IPS-15b (cell line): Measurements from ENCODE around the gene CTSZ.
"Not testable (repeated sequence)": the region's sequence is repeated elsewhere in the genome, so short reads cannot be mapped to it uniquely, and the experiment has no call there.

ENCODE experiments used
- H3K27me3 ChIP-seq: one replicate; pipeline ENCODE4 v1.6.1; 2013; ENCODE audit warnings: low read length; ENCODE audit not compliant: control insufficient read depth, insufficient read depth
- H3K36me3 ChIP-seq: one replicate; pipeline ENCODE4 v1.6.1; 2013; ENCODE audit warnings: low read length; ENCODE audit not compliant: control insufficient read depth, insufficient read depth
- H3K4me1 ChIP-seq: one replicate; pipeline ENCODE4 v1.6.1; 2013; ENCODE audit warnings: mild to moderate bottlenecking, low read length; ENCODE audit not compliant: control insufficient read depth, insufficient read depth
- H3K4me3 ChIP-seq: one replicate; pipeline ENCODE4 v1.5.1; 2013; ENCODE audit warnings: low read depth, low read length
- H3K9ac ChIP-seq: one replicate; pipeline ENCODE4 v1.6.1; 2013; ENCODE audit warnings: low read depth, mild to moderate bottlenecking, low read length
- H3K9me3 ChIP-seq: one replicate; pipeline ENCODE4 v1.6.1; 2013; ENCODE audit warnings: mild to moderate bottlenecking, low read length; ENCODE audit not compliant: control insufficient read depth, insufficient read depth

Gene CTSZ

GRCh38 chr20:58965270-58966064, 41.6 kb downstream of the CTSZ start:
- Histone ChIP-seq H3K4me3 (no peak overlapping the region), H3K9me3 (no peaks in the 10 kb centered on the region), H3K27me3 (no peaks in the 10 kb centered on the region), H3K9ac (no peak overlapping the region), H3K4me1 (peaks cover 9% of the 10 kb centered on the region), H3K36me3 (no peaks in the 10 kb centered on the region)

- H3K27me3 ChIP-seq, H3K4me1 ChIP-seq, H3K4me3 ChIP-seq: not testable (repeated sequence)
Observed at GRCh38 chr20:58963922-58964321, 43.1 kb downstream of the CTSZ start.

GRCh38 chr20:58963060-58963584, 43.9 kb downstream of the CTSZ start:
- no peaks in the 10 kb centered on the region for H3K9me3 ChIP-seq
- H3K36me3 ChIP-seq = no peaks in the 10 kb centered on the region
- peaks cover 6% of the 10 kb centered on the region for H3K4me1 ChIP-seq

More at GRCh38 chr20:58963922-58964321, 43.1 kb downstream of the CTSZ start:
- H3K9me3 ChIP-seq, H3K9ac ChIP-seq, H3K36me3 ChIP-seq: not testable (repeated sequence)

GRCh38 chr20:58959652-58960051, 47.4 kb downstream of the CTSZ start:
- Histone ChIP-seq H3K36me3 (no peaks in the 10 kb centered on the region), H3K4me3 (no peak overlapping the region), H3K27me3 (no peaks in the 10 kb centered on the region), H3K9ac (no peak overlapping the region), H3K4me1 (peaks cover 3% of the 10 kb centered on the region), H3K9me3 (no peaks in the 10 kb centered on the region)

More at GRCh38 chr20:58963060-58963584, 43.9 kb downstream of the CTSZ start:
- Histone ChIP-seq H3K4me3 (no peak overlapping the region), H3K27me3 (no peaks in the 10 kb centered on the region), H3K9ac (no peak overlapping the region)

GRCh38 chr20:58956078-58956477, 51.0 kb downstream of the CTSZ start:
- no peaks in the 10 kb centered on the region for H3K27me3 ChIP-seq
- H3K9ac ChIP-seq = no peak overlapping the region
- no peaks in the 10 kb centered on the region for H3K9me3 ChIP-seq
- H3K36me3 ChIP-seq = no peaks in the 10 kb centered on the region
- H3K4me1 ChIP-seq = no peaks in the 10 kb centered on the region
- H3K4me3 ChIP-seq = no peak overlapping the region

GRCh38 chr20:58953050-58953449, 54.0 kb downstream of the CTSZ start:
- no peak overlapping the region for H3K9ac ChIP-seq
- H3K27me3 ChIP-seq = no peaks in the 10 kb centered on the region
- no peaks in the 10 kb centered on the region for H3K9me3 ChIP-seq
- no peak overlapping the region for H3K4me3 ChIP-seq
- H3K4me1 ChIP-seq = no peaks in the 10 kb centered on the region
- no peaks in the 10 kb centered on the region for H3K36me3 ChIP-seq

GRCh38 chr20:58950603-58951002, 56.5 kb downstream of the CTSZ start:
- no peaks in the 10 kb centered on the region for H3K27me3 ChIP-seq

GRCh38 chr20:58947797-58948388, 59.2 kb downstream of the CTSZ start:
- H3K4me1 ChIP-seq, H3K9ac ChIP-seq, H3K36me3 ChIP-seq, H3K4me3 ChIP-seq, H3K9me3 ChIP-seq, H3K27me3 ChIP-seq: not testable (repeated sequence)

More at GRCh38 chr20:58950603-58951002, 56.5 kb downstream of the CTSZ start:
- H3K36me3 ChIP-seq = no peaks in the 10 kb centered on the region
- H3K9me3 ChIP-seq = no peaks in the 10 kb centered on the region
- no peak overlapping the region for H3K9ac ChIP-seq
- no peaks in the 10 kb centered on the region for H3K4me1 ChIP-seq
- H3K4me3 ChIP-seq = no peak overlapping the region

GRCh38 chr20:58945965-58946631, 61.0 kb downstream of the CTSZ start:
- no peak overlapping the region for H3K9ac ChIP-seq
- no peak overlapping the region for H3K4me3 ChIP-seq
- H3K4me1 ChIP-seq = no peaks in the 10 kb centered on the region
- H3K9me3 ChIP-seq = no peaks in the 10 kb centered on the region
- H3K36me3 ChIP-seq = no peaks in the 10 kb centered on the region
- H3K27me3 ChIP-seq = no peaks in the 10 kb centered on the region
